HG03521 (cell line): ENCODE results near the gene WDR73.
"Not testable (repeated sequence)": the region's sequence is repeated elsewhere in the genome, so short reads cannot be mapped to it uniquely, and the experiment has no call there.

ENCODE experiments used
- ATAC-seq: cut with Tn5 transposase; IDR thresholded peaks from one replicate; pipeline ENCODE4 v1.9.1; 2021; ENCODE audit warnings: mild to moderate bottlenecking, moderate library complexity; ENCODE audit not compliant: unreplicated experiment

Gene WDR73

DNA sequence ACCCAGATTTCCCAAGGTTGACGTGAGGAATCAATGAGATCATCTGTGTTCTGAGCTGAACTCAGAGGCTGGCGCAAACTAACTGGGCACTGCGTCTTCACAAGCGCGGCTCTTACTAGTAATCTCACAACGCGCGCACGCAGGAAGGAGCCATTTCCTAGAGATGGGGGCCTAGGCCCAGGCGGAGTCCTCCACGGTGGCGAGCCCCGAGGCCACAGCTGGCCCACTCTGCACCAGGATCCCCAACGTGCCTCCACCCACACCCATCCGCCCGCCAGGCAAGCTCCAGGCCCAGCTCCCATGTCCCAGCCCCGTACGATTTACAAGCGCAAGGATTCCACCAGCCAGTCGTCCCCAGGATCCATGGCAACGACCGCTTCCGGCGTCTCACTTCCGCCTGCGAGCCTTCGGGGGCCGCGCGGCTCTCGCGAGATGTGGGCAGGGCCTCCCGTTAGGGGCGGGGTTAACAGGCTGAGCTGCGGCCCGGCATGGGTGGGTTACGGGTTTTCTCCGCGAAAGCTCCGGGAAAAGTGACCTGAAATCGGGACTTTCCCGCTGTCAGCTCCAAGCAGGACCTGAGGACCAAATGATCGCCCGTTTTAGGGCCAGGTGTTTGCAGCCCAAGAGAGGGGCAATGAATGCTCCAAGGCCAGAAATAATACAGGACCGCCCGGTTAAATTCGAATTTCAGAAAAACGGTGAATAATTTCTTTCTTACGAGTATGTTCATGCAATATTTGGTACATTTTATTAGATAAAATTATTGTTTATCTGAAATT, at the start of gene WDR73:
Gene WDR73, minus strand, starts transcription at position 374 of the 779 bp plus-strand sequence. Its CDS starts 9 bp downstream, at position 365.
- peak; percentile 79 for ATAC-seq

DNA sequence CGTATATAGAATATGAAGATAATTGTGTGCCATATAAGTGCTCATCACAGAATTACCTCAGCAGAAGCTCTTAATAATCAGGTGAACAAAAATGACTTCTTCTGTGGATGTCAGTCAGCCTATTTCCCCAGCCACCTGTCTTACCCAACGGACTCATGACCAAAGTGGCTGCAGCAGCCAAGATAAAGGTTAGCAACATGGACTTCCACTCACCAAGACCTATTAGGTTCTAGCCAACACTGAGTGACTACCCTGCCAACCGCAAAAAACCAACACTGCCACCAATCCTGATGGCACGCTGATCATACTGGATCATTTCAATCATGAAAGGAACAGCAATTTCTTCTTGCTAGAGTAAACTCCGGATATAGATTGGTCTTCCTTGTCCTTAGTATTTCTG, 49.7 kb upstream of the WDR73 start:
- no peak for ATAC-seq

DNA sequence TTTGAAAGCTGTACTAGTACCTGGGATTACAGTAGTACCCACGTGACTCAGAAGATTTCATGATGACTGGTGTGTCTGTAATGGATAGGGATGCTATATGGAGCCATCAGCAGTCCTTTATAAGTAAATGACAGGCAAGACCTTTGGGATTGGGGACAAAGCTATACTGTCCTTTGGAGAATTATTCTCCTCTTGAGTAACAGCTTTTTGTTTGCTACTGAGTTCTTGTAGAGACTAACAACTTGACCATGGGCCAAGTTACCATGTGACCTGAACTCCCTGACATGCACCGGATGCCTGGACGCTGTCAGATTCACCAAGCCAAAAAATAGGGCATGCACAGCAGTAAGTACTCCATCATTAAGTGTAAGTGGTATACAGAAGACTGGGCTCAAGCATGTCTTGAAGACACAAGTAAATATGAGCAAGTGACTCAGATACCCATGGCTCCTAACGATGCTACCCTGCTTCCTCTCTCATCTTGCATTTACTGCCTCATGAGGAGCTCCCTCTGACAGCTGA, 48.9 kb upstream of the WDR73 start:
- ATAC-seq: no peak

DNA sequence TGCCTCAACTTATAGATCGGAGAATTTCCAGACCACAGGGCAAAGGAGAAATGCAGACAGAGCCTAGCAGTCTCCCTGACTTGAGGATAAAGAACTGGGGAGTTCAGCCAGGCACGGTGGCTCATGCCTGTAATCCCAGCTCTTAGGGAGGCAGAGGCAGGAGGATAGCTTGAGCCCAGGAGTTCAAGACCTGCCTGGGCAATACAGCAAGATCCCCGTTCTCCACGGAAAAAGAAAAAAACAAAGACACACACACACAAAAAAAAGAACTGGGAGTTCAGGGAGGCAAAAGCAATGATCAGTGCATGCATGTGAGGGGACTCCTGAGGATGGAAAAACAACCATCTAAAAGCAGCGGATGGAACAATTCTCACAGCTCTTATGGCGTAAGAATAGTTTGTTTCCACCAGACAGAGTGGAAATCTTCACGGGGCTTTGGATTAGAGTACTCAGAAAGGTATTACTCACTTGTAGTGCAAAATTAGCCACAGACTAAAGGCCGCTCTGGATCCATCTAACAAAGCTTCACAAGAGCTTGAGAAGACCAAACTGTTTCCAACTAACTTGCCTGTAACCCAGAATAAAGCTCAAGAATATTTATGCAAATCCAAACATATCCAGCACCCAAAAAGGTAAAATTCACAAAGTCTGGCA, 45.6 kb upstream of the WDR73 start:
- no peak for ATAC-seq

DNA sequence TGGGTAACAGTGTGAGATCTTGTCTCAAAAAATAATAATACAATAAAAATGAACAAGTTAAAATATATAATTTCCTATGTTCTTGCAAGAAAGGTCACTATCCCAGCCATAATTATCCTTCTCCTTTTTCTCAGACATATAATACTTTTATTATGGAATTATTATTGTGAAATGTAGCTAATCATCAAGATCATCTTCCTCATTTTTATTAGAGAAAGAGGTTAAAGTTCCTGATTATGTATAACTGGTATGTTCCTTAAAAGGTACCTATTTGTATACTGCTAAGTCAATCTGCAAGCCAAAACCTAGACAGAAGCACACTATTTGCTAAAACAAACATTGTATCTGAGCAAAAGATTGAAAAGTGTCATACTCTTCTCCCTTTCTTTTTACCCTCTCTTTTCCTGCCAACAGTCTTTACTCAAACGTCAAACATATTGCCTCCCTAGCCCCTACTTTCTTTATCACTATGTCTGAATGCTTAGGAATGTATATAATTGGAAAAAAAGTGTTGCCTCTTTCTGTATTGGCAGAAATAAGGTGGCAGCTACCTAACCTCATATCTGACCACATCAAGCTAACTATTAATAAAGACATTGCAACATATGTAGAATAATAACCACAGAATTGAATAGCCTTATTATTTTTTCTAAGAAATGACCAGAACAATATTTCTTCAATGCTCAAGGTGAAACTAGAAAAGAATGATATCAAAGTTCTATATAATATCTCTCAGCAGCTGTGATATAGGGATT, 43.3 kb upstream of the WDR73 start:
- no peak for ATAC-seq

DNA sequence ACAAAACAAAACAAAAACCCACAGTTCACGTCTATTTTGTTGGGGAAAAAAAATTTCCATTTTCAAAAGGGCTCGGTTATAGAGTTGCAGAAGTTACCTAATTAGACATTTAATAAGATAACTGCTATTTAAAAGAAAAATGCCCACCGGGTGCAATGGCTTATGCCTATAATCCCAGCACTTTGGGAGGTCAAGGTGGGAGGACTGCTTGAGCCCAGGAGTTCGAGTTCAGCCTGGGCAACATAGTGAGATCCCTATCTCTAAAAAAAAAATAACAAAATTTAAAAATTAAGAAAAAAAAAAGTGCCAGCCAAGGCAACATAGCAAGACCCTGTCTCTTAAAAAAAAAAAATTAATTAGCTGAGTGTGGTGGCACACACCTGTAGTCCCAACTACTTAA, 42.7 kb upstream of the WDR73 start:
- ATAC-seq: no peak

DNA sequence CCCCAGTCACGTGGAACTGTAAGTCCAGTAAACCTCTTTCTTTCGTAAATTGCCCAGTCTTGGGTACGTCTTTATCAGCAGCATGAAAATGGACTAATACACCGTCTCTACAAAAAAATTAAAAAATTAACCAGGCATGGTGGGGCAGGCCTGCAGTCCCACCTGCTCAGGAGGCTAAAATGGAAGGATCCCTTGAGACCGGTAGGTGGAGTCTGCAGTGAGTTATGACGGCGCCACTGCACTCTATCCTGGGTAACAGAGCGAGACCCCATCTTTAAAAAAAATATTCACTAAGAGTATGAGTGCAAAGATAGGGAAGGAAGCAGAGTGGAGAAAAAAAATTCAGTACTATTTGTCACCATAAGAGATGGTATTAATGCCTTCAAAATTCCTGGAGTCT, 36.3 kb upstream of the WDR73 start:
- no peak for ATAC-seq

DNA sequence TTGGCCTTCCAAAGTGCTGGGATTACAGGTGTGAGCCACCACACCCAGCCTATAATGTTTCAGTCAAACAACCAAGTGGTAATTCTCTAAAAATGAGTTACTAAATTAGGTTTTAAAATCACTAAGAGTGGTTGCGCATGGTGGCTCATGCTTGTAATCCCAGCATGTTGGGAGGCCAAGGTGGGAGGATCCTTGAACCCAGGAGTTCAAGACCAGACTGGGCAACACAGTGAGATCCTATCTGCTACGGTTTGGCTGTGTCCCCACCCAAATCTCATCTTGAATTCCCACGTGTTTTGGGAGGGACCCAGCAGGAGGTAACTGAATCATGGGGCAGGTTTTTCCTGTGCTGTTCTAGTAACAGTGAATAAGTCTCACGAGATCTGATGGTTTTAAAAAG, 35.8 kb upstream of the WDR73 start:
- no peak for ATAC-seq

DNA sequence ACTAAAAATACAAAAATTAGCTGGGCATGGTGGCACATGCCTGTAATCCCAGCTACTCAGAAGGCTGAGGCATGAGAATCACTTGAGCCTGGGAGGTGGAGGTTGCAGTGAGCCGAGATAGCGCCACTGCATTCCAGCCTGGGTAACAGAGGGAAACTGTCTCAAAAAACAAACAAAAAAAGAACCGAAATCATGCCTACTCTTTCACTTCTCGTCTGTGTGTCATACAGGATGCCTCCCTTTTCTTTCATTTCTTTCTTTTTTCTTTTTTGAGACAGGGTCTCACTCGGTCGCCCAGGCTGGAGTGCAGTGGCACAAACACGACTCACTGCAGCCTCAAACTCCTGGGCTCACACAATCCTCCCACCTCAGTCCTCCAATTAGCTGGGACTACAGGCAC, 32.4 kb upstream of the WDR73 start:
- ATAC-seq: not testable (repeated sequence)

DNA sequence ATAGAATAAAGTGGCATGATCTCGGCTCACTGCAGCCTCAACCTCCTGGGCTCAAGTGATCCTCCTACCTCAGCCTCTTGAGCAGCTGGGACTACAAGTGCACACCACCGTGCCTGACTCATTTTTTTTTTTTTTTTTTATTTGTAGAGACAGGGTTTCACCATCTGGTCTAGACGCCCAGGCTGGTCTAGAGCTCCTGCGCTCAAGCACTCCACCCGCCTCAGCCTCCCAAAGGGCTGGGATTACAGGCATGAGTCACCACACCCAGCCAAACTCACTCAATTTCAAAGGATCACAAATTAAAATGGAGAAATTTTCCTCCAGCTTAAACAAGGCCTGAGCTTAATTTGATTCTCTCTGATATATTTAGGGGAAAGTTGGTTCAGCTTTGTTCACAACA, 31.2 kb upstream of the WDR73 start:
- no peak for ATAC-seq

DNA sequence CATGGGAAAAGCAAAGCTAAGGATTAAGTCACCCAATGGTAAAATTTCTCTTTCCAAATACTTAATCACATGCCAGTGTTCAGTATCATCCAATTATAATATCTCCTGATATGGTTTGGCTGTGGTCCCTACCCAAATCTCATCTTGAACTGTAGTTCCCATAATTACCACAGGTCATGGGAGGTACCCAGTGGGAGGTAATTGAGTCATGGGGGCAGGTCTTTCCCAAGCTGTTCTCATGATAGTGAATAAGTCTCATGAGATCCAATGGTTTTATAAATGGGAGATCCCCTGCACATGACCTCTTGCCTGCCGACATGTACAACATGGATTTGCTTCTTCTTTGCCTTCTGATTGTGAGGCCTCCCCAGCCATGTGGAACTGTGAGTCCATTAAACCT, 30.0 kb upstream of the WDR73 start:
- no peak for ATAC-seq

DNA sequence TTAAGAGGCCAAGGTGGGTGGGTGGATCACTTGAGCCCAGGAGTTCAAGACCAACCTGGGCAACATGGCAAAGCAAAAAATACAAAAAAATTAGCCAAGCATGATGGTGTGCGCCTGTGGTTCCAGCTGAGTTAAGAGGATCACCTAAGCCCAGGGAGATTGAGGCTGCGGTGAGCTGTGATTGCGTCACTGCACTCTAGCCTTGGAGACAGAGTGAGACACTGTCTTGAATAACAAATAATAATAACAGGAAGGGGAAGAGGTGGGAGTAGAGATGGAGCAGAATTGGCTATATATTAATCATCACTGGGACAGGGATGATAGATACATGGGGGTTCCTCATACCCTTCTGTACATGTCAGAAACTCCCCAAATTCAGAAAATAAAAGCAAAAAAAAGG, 27.7 kb upstream of the WDR73 start:
- ATAC-seq: no peak

DNA sequence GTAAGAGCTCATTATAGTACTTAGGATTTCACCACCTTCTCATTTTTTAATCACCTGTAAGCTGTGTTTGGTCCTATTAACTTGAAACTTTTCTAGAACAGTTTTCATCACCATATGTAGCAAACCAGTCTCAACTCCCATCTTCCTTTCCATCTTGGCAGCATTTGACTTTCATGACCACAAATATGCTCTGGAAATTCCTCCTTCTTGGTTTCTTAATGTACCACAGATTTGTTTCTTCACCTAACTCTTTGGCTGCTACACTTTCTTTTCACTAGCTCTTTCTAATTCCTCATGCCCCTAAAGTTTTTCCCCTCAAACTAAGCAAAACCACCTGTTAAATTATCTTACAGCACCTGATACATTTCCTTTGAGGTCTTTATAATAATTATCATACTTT, 17.1 kb upstream of the WDR73 start:
- no peak for ATAC-seq

DNA sequence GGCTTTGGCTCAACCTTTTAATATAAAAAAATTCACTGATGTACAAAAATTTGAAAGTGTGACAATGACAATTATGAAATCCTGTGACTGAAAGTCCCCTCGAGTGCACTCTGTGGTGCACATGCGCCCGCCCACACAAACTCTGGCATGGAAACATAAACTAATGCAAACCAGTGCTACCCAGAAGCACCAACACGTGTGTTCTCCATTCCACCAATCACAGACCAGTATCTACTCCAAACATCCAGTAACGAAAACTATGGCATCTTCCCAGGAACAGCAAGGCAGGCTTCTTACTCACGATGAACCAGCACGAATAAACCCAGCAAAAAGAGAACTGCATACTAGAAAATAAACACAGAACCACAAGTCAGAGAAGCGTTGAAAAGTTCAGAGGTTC, 15.6 kb upstream of the WDR73 start:
- ATAC-seq: no peak

DNA sequence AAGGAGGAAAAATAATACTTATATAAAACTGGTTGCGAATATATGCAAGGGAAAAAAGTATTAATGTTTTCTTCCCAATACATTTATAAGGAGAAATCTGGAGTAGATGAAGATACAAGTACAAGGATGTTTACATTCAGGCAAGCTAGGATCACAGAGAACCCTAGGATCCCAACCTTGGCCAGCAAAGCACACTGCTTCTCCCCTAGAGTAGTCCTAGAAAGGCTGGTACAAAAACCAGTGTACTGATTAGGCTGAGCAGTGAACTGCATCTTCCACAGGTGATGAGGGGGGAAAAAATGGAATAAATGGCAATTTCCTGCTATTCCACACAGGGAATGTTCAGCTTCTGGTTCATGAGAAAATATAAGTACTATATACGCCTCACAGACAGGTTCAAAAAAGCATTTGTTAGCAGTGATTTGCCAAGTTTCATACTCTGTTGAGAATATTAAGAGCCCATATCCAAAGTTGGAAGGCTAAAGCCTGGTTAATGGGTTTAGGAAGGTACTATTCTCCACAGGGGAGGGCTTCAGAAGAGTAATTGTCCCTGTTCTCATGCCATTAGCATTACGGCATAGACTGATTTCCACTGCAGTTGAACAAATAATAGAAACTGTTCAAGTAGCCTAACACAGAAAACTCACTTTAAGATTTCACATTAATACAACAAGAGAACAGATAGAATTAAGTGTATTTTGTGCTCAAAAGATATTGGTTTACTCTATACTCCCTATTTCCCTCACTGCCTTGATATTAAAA, 14.3 kb upstream of the WDR73 start:
- ATAC-seq: no peak

DNA sequence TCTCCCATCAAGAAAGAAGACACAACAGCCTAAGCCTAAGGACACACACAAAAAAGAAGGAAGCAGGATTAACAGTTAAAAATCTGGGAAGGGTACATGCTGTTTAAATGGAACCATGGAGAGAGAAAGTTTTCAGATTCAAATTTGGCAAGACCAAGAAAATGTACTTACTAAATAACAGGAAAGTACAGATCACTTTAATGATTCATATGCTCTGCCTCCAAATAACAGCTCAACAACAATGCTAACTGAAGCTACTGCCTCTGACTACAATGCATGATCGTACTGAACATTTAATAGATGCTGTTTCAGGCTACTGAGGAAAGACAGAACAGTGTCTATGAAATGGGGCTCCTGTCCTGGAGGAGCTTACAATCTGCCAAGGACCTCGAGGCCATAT, 12.3 kb upstream of the WDR73 start:
- ATAC-seq: no peak

DNA sequence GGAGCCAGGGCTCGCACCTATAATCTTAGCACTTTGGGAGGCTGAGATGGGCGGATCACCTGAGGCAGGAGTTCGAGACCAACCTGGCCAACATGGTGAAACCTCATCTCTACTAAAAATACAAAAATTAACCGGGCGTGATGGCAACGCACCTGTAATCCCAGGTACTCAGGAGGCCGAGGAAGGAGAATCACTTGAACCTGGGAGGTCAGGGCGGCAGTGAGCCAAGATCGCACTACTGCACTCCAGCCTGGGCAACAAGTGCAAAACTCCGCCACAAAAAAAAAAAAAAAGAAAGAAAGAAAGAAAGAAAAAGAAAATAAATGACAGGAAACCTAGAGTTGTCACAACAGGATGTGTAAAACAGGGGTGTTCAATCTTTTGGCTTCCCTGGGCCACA, 6.9 kb upstream of the WDR73 start:
- ATAC-seq: no peak

DNA sequence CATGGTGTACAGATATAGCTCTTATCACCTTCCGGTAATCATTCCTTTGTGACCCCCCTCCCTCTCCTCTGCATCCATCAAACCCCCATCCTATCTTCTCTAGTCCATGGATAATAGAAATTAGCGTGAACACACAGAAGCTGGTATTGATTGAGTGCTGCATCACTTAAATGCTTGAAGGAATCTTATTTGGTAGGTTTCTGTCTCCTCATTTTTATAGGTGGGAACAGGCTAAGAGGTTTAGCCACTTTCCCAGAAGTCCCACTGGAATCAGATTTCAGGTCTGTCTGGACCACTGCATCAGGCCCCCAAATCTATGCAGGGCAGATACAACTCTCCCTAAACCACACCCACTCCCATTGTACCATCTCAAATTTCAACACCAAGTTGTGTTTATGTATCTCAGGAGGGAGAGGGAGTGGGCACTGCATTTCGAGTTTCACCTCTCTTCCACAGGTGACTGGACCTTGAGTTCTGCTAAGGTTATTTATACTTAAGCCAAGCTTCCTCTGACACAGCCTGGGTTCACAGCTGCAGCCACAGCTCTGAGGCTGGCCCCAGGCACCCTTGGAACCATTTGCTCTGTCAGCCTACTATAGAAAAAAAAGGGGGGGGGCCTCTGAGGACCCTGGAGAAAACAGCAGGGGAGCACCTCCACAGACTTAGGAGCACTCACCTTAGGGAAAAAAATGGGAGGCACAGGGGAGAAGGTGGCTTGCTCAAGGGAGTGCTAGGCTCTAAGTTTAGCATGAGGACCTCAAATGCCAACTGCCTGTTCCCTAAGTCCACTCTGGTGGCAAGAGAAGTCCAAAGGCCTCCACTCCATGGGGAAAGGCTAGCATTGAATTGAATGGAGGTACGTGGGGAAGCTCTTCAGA, 6.1 kb upstream of the WDR73 start:
- no peak for ATAC-seq

DNA sequence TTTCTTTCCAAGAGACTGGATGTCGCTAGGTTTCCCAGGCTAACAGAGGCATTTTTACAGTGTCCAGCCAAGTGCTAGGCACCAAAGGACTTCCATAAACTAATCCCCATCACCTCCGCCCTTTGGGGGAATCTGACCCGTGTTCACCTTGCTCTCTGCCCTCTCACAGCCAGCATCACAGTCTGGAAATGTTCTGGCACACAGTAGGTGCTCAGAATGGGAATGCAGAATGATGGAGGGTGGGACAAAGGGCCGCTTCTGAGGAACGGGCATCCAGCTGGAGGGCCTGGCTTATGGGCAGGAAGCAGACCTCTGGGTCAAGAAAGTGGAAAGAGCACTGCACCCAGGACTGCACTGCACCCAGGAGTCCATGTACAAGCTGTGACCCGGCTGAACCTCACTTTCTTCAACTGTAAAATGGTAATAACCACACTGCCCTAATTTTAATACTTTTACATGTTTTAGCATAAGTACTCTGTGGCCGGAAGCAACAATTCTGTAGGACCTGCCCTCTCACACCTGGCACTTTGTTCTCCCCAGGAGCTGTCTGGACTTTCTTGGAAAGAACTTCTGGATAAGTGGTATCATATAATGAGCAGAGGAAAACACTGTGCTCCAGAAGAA, 4.8 kb upstream of the WDR73 start:
- ATAC-seq: no peak
